HEK293T (cell line): ENCODE data around the gene PARVA.

Experiments
- ARNT ChIP-seq: fragments of 450-650 bp; IDR thresholded peaks from 2 replicates; pipeline ENCODE4 v1.6.1; 2017; ENCODE audit warnings: mild to moderate bottlenecking
- BHLHE40 ChIP-seq: fragments of 450-650 bp; IDR thresholded peaks from 2 replicates; pipeline ENCODE4 v1.6.1; 2016; ENCODE audit warnings: mild to moderate bottlenecking, moderate library complexity, borderline replicate concordance
- ELF4 ChIP-seq: fragments of 450-650 bp; IDR thresholded peaks from 2 replicates; pipeline ENCODE4 v1.6.1; 2017; ENCODE audit warnings: antibody characterized with exemption
- FOXA1 ChIP-seq: fragments of 450-650 bp; IDR thresholded peaks from 2 replicates; pipeline ENCODE4 v1.6.1; 2016; ENCODE audit warnings: mild to moderate bottlenecking
- HDGF ChIP-seq: fragments of 450-650 bp; IDR thresholded peaks from 2 replicates; pipeline ENCODE4 v1.6.1; 2017; ENCODE audit warnings: antibody characterized with exemption, borderline replicate concordance
- LEF1 ChIP-seq: fragments of 450-650 bp; IDR thresholded peaks from 2 replicates; pipeline ENCODE4 v1.6.1; 2017; ENCODE audit warnings: mild to moderate bottlenecking, borderline replicate concordance
- NFRKB ChIP-seq: fragments of 450-650 bp; IDR thresholded peaks from 2 replicates; pipeline ENCODE4 v1.6.1; 2016; ENCODE audit warnings: mild to moderate bottlenecking, moderate library complexity
- PKNOX1 ChIP-seq: fragments of 450-650 bp; IDR thresholded peaks from 2 replicates; pipeline ENCODE4 v1.6.1; 2016
- SP1 ChIP-seq: fragments of 450-650 bp; IDR thresholded peaks from 2 replicates; pipeline ENCODE4 v1.6.1; 2017
- TARDBP ChIP-seq: fragments of 450-650 bp; IDR thresholded peaks from 2 replicates; pipeline ENCODE4 v1.6.1; 2016
- ZNF384 ChIP-seq: fragments of 450-650 bp; IDR thresholded peaks from 2 replicates; pipeline ENCODE4 v1.6.1; 2016

GRCh38 chr11:12535321-12535720 lies 157.9 kb downstream of the PARVA start:
- no peak for TF ChIP-seq SP1
- no peak for TF ChIP-seq ARNT
- no peak for TF ChIP-seq NFRKB
- no peak for TF ChIP-seq FOXA1
- TF ChIP-seq HDGF = no peak
- no peak for TF ChIP-seq BHLHE40
- no peak for TF ChIP-seq ELF4
- no peak for TF ChIP-seq LEF1
- TF ChIP-seq TARDBP = no peak
- no peak for TF ChIP-seq PKNOX1
- no peak for TF ChIP-seq ZNF384
